SK-N-SH (cell line): Measurements from ENCODE around the gene SEMA4D. TPM values are rescaled to one million over a fixed set of nuclear protein-coding genes. Genes with fewer than 3 reads are reported as not detected.

Experiments used
- CTCF ChIA-PET: fragments of 300-600, 350-600 bp; formaldehyde crosslinking; extraction: SDS; loops from one replicate; lab custom pipeline; 2021; lab: Yijun Ruan, JAX
- POLR2A ChIA-PET: fragments of 350-600 bp; sonication (Branson Sonifier 250); formaldehyde crosslinking; extraction: SDS; loops from one replicate; lab custom pipeline; 2020; ENCODE audit warnings: antibody characterized with exemption, inconsistent platforms; lab: Yijun Ruan, JAX
- DNase-seq: peaks from one replicate; pipeline ENCODE4 v3.0.0; 2012
- H2AFZ ChIP-seq: fragments of 200-600 bp; sonication (generic); 2 replicates; pipeline ENCODE4 v1.8.1; 2016; ENCODE audit warnings: antibody characterized with exemption, mild to moderate bottlenecking, low read depth
- H3F3A ChIP-seq: fragments of 200-600 bp; sonication (generic); replicated peaks from 2 replicates; pipeline ENCODE3; 2016; ENCODE audit warnings: antibody characterized with exemption, mild to moderate bottlenecking; ENCODE audit not compliant: insufficient read depth
- H3K27ac ChIP-seq, 2 experiments: fragments of 200-500 bp in 1 of 2; fragments of 200-600 bp in 1 of 2; sonication (Bioruptor generic) in 1 of 2; sonication (generic), shearing (Covaris generic) in 1 of 2; 2 replicates each; pipeline versions ENCODE4 v1.5.1 to v1.6.1; 2014 to 2016; ENCODE audit warnings: low read depth in 2 of 2, inconsistent platforms in 1 of 2, low read length in 1 of 2, mild to moderate bottlenecking in 1 of 2, mixed read lengths in 1 of 2
- H3K27me3 ChIP-seq: fragments of 200-600 bp; sonication (generic), shearing (Covaris generic); 2 replicates; pipeline ENCODE4 v1.6.1; 2016; ENCODE audit warnings: mixed run types; ENCODE audit not compliant: insufficient read depth
- H3K36me3 ChIP-seq, 2 experiments: fragments of 200-500 bp in 1 of 2; fragments of 200-600 bp in 1 of 2; sonication (Bioruptor generic) in 1 of 2; sonication (generic) in 1 of 2; replicated peaks in 1 of 2; 2 replicates each; pipeline versions ENCODE3 to v1.5.1; 2014 to 2016; ENCODE audit warnings: low read length in 1 of 2, mild to moderate bottlenecking in 1 of 2; ENCODE audit not compliant: insufficient read depth in 2 of 2, control insufficient read depth in 1 of 2
- H3K4me1 ChIP-seq, 2 experiments: fragments of 200-500 bp in 1 of 2; fragments of 200-600 bp in 1 of 2; sonication (Bioruptor generic) in 1 of 2; sonication (generic), shearing (Covaris generic) in 1 of 2; 2 replicates each; pipeline versions ENCODE4 v1.5.1 to v1.6.1; 2014 to 2016; ENCODE audit warnings: low read depth in 1 of 2, low read length in 1 of 2, mixed run types in 1 of 2; ENCODE audit not compliant: insufficient read depth in 2 of 2, control insufficient read depth in 1 of 2
- H3K4me2 ChIP-seq: fragments of 200-600 bp; sonication (generic), shearing (Covaris generic); 2 replicates; pipeline ENCODE4 v1.6.1; 2017; ENCODE audit warnings: mixed run types
- H3K4me3 ChIP-seq, 2 experiments: fragments of 200-500 bp in 1 of 2; fragments of 200-600 bp in 1 of 2; sonication (Bioruptor generic) in 1 of 2; sonication (generic), shearing (Covaris generic) in 1 of 2; 2 replicates each; pipeline versions ENCODE4 v1.5.1 to v1.8.1; 2014 to 2016; ENCODE audit warnings: low read depth in 2 of 2, inconsistent platforms in 1 of 2, low read length in 1 of 2, mild to moderate bottlenecking in 1 of 2, mixed read lengths in 1 of 2, moderate library complexity in 1 of 2
- H3K79me2 ChIP-seq: fragments of 200-600 bp; sonication (generic); 2 replicates; pipeline ENCODE4 v1.8.1; 2017; ENCODE audit warnings: mild to moderate bottlenecking; ENCODE audit not compliant: insufficient read depth
- H3K9ac ChIP-seq: fragments of 200-600 bp; sonication (generic); 2 replicates; pipeline ENCODE4 v1.6.1; 2017; ENCODE audit warnings: mixed run types
- H3K9me2 ChIP-seq: fragments of 200-600 bp; sonication (generic); 2 replicates; pipeline ENCODE4 v1.6.1; 2017; ENCODE audit warnings: mixed run types
- H3K9me3 ChIP-seq: fragments of 200-600 bp; sonication (generic); 2 replicates; pipeline ENCODE4 v1.6.1; 2017; ENCODE audit warnings: mixed run types, mild to moderate bottlenecking, moderate library complexity
- H4K20me1 ChIP-seq: fragments of 200-600 bp; sonication (generic); 2 replicates; pipeline ENCODE4 v1.6.1; 2017; ENCODE audit warnings: mild to moderate bottlenecking, mixed run types; ENCODE audit not compliant: insufficient read depth
- ELF1 ChIP-seq: IDR thresholded peaks from 2 replicates; pipeline ENCODE4 v1.4.0; 2012
- EZH2phosphoT487 ChIP-seq: fragments of 200-600 bp; sonication (generic); IDR thresholded peaks from 2 replicates; pipeline ENCODE4 v1.6.1; 2017; ENCODE audit warnings: low read depth, mixed run types, mild to moderate bottlenecking, antibody characterized with exemption, moderate library complexity, borderline replicate concordance
- FOXJ3 ChIP-seq: sonication (generic); formaldehyde crosslinking; IDR thresholded peaks from 2 replicates; pipeline ENCODE4 v1.5.1; 2020; ENCODE audit warnings: mild to moderate bottlenecking, missing genetic modification reagents
- GABPA ChIP-seq: IDR thresholded peaks from 2 replicates; pipeline ENCODE4 v1.4.0; 2012; ENCODE audit warnings: low read depth, mild to moderate bottlenecking
- GATA2 ChIP-seq: sonication (generic); formaldehyde crosslinking; IDR thresholded peaks from 2 replicates; pipeline ENCODE4 v1.5.0; 2020; ENCODE audit warnings: mild to moderate bottlenecking, missing genetic modification reagents
- MXI1 ChIP-seq: IDR thresholded peaks from 2 replicates; pipeline ENCODE4 v1.6.1; 2012; ENCODE audit warnings: mild to moderate bottlenecking, low read depth, low read length, improper control_type of control experiment
- NFIC ChIP-seq: IDR thresholded peaks from 2 replicates; pipeline ENCODE4 v1.4.0; 2012; ENCODE audit warnings: borderline replicate concordance
- PBX3 ChIP-seq: IDR thresholded peaks from 2 replicates; pipeline ENCODE4; 2012
- REST ChIP-seq: IDR thresholded peaks from 2 replicates; pipeline ENCODE4 v1.6.1; 2012; ENCODE audit warnings: mild to moderate bottlenecking, low read depth, low read length, moderate library complexity
- SIN3A ChIP-seq: IDR thresholded peaks from 2 replicates; pipeline ENCODE4 v1.6.1; 2012; ENCODE audit warnings: low read depth, mild to moderate bottlenecking, low read length, moderate library complexity, borderline replicate concordance
- TAF1 ChIP-seq: IDR thresholded peaks from 2 replicates; pipeline ENCODE4 v1.6.1; 2012; ENCODE audit warnings: low read depth, mild to moderate bottlenecking, low read length, moderate library complexity, borderline replicate concordance
- TCF12 ChIP-seq: IDR thresholded peaks from 2 replicates; pipeline ENCODE4 v1.4.0; 2012
- USF1 ChIP-seq: IDR thresholded peaks from 2 replicates; pipeline ENCODE4 v1.4.0; 2012; ENCODE audit warnings: low read depth, borderline replicate concordance
- WGBS: methylation state at CpG from one replicate; pipeline ENCODE4 v1.1.6; 2017; ENCODE audit warnings: low lambda C conversion rate; 5-methylcytosine and 5-hydroxymethylcytosine counted together
- polyA plus RNA-seq, 3 experiments: library from polyadenylated mRNA; depleted of rRNA; stranded (reverse); fragments of >200 nt; gene quantifications; 2 replicates each; pipeline ENCODE4 v1.2.3, GENCODE V29; 2012
- TF ChIP-seq, protein P1 (sequence below): fragments of 150-350 bp; IDR thresholded peaks from 2 replicates; pipeline ENCODE4 v1.6.1; 2016; ENCODE audit warnings: mild to moderate bottlenecking, low read depth, low read length

SEMA4D gene
- polyA plus RNA-seq, 1 of the 3 experiments (the other 2 are of a cell fraction): 4.8 TPM

GRCh38 chr9:89431930-89432725 lies 65.8 kb downstream of the SEMA4D start:
- H3K79me2 ChIP-seq: no peaks in the 10 kb centered on the region
- H3K4me1 ChIP-seq: peaks cover 6 to 17% of the 10 kb centered on the region in 2 experiments; a peak in 1 of 4 replicates
- TF ChIP-seq SIN3A (no peak), PBX3 (no peak), GATA2 (CRISPR knock-in tag) (no peak), MXI1 (no peak), USF1 (no peak), REST (no peak), NFIC (no peak), GABPA (no peak), TAF1 (no peak), TCF12 (no peak), EZH2phosphoT487 (no peak), FOXJ3 (CRISPR knock-in tag) (no peak), ELF1 (no peak)
- TF ChIP-seq, protein P1, sequence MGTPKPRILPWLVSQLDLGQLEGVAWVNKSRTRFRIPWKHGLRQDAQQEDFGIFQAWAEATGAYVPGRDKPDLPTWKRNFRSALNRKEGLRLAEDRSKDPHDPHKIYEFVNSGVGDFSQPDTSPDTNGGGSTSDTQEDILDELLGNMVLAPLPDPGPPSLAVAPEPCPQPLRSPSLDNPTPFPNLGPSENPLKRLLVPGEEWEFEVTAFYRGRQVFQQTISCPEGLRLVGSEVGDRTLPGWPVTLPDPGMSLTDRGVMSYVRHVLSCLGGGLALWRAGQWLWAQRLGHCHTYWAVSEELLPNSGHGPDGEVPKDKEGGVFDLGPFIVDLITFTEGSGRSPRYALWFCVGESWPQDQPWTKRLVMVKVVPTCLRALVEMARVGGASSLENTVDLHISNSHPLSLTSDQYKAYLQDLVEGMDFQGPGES: no peak
- H3K27me3 ChIP-seq: no peaks in the 10 kb centered on the region
- H3K4me3 ChIP-seq: no peak overlapping the region
- H2AFZ ChIP-seq: no peak overlapping the region
- H3K9me3 ChIP-seq: no peaks in the 10 kb centered on the region
- DNase-seq: no peak
- no peak overlapping the region for H3K4me2 ChIP-seq
- ChIA-PET CTCF (no interaction called here), POLR2A (no interaction called here)
- 82% methylated on average over 6 of the region's 6 CpGs for WGBS
- H3F3A ChIP-seq: peaks cover 3% of the 10 kb centered on the region
- no peaks in the 10 kb centered on the region for H4K20me1 ChIP-seq
- no peak overlapping the region for H3K9ac ChIP-seq
- no peaks in the 10 kb centered on the region for H3K36me3 ChIP-seq
- H3K27ac ChIP-seq: no peak overlapping the region
- H3K9me2 ChIP-seq: no peaks in the 10 kb centered on the region
